Measurements from ENCODE around the gene DCLK1.

GRCh38 chr13:35941374-35941773, 189.8 kb downstream of the DCLK1 start:
- TF ChIP-seq POLR2A (IDR thresholded peaks at IDR 0.05) (no peak), CTCF (IDR thresholded peaks at IDR 0.05) (no peak), POLR2AphosphoS5 (IDR thresholded peaks at IDR 0.05) (no peak)
